GM20000 (cell line): Measurements from ENCODE around the gene LRIG1.
"Not testable (repeated sequence)": the region's sequence is repeated elsewhere in the genome, so short reads cannot be mapped to it uniquely, and the experiment has no call there.

ENCODE experiments used
- DNase-seq: peaks from one replicate; pipeline ENCODE4 v3.0.0; 2012; ENCODE audit warnings: low spot score
- TF ChIP-seq, protein P1 (sequence below): IDR thresholded peaks from 2 replicates; pipeline ENCODE4 v1.5.1; 2012; ENCODE audit warnings: mild to moderate bottlenecking, control low read depth; ENCODE audit errors: extremely low read depth, missing control alignments

The LRIG1 gene

DNA sequence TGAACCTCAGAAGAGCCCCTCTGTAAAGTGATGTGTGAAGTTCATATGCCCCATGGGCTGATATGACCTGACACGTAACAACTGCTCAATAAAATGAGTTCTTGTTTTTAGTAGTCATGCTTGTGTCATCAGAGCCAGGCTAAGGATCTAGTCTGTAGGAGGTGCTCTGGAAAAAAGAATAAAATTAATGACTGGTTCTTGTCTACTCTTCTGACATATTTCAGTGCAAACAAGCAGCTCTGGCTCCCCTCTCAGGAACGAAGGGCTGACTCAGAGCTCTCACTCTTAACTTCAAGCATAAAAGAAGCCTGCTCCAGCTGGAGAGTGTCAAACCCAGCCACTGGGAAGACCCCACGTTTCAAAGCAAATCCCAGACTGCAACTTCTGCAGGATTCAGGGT is 77.0 kb downstream of the LRIG1 start:
- no peak for DNase-seq
- TF ChIP-seq, protein P1, sequence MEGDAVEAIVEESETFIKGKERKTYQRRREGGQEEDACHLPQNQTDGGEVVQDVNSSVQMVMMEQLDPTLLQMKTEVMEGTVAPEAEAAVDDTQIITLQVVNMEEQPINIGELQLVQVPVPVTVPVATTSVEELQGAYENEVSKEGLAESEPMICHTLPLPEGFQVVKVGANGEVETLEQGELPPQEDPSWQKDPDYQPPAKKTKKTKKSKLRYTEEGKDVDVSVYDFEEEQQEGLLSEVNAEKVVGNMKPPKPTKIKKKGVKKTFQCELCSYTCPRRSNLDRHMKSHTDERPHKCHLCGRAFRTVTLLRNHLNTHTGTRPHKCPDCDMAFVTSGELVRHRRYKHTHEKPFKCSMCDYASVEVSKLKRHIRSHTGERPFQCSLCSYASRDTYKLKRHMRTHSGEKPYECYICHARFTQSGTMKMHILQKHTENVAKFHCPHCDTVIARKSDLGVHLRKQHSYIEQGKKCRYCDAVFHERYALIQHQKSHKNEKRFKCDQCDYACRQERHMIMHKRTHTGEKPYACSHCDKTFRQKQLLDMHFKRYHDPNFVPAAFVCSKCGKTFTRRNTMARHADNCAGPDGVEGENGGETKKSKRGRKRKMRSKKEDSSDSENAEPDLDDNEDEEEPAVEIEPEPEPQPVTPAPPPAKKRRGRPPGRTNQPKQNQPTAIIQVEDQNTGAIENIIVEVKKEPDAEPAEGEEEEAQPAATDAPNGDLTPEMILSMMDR: no peak

DNA sequence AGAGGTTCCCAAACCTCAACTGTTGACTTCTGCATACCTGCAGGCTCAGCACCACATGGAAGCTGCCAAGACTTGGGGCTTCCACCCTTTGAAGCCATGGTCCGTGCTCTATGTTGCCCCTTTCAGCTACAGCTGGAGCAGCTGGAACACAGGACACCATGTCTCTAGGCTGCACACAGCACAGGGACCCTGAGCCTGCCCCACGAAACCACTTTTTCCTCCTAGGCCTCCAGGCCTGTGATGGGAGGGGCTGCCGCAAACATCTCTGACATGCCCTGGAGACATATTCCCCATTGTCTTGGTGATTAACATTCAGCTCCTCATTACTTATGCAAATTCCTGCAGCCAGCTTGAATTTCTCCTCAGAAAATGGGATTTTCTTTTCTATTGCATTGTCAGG is 78.9 kb downstream of the LRIG1 start:
- DNase-seq: not testable (repeated sequence)

DNA sequence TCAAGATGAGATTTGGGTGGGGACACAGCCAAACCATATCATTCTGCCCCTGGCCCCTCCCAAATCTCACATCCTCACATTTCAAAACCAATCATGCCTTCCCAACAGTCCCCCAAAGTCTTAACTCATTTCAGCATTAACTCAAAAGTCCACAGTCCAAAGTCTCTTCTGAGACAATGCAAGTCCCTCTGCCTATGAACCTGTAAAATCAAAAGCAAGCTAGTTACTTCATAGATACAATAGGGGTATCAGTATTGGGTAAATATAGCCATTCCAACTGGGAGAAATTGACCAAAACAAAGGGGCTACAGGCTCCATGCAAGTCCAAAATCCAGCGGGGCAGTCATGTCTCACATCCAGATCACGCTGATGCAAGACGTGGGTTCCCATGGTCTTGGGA is 79.7 kb downstream of the LRIG1 start:
- DNase-seq: not testable (repeated sequence)

DNA sequence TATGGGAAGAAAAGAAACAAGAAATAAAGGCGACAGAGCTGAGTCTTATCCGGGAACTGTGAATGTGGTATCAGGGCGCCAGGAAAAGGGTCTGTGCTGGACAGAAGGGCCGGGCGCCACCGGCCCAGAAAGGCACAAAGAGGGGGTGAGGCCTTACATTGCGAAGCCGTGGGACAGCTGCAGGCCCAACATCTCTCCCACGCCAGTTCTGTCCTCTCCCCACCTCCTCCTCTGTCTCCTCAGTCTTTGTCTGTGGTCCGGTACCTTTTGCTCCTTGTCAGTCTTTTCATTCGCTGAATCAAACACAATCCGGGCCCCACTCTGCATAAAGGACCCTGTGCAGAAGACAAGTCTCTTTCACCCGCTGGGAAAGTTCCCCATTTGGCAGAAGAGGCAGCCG is 81.8 kb downstream of the LRIG1 start:
- DNase-seq: no peak
- TF ChIP-seq, protein P1: no peak

DNA sequence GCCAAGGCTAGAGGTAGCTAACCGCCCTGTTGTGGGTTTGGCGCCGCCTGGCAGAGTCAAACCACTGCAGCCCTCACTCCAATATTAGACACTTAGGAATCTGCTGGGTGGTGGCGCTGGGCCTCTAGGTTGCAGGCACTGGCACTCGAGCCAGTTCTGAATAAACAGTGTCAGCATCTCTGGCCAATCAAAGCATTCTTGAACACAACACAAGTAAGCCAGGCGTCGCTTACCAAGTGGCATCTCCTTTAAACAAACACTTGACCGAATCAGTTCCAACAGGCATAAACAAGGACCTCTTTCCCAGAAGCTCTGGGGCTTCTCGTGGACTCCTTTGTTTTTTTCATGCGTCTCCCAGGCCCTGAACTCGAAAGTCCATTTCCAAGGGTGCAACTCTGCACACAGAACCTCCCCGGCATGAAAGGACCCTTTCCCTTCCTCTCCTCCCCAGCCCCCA is 82.3 kb downstream of the LRIG1 start:
- TF ChIP-seq, protein P1: no peak
- DNase-seq: no peak

DNA sequence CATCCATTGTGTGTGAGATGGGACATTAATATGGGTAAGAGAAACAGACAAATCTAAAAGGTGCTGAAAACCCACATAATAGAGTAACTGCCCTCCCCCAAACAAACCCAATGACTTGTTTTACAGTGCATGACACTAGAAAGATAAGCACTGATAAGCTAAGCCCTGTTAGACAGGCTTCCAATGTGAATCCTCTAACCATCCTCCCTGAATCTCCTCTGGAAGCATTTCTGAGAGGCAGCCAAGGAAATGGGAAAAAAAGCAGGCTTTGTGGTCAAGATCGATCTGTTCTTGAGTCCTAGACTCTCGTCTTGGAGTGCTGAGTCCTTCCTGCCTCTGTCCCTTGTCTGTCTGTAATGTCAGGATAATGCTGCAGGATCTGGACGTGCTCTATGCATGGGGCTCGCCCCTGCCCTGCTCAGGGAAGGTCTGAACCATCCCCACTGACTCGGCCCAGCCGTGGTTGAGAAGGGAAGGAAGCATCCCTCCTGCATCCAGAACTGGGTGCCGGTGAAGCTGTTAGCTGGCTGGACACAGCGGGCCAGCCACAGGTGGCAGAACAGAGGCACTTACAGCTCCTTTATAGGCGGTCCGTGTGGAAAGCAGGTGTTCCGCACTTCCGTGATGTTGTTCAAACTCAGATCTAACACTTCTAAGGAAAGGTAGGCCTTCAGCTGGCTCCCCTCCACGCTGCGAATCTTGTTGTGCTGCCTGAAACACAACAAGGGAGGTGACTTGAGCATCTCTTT is 84.1 kb downstream of the LRIG1 start:
- DNase-seq: no peak
- TF ChIP-seq, protein P1: no peak

DNA sequence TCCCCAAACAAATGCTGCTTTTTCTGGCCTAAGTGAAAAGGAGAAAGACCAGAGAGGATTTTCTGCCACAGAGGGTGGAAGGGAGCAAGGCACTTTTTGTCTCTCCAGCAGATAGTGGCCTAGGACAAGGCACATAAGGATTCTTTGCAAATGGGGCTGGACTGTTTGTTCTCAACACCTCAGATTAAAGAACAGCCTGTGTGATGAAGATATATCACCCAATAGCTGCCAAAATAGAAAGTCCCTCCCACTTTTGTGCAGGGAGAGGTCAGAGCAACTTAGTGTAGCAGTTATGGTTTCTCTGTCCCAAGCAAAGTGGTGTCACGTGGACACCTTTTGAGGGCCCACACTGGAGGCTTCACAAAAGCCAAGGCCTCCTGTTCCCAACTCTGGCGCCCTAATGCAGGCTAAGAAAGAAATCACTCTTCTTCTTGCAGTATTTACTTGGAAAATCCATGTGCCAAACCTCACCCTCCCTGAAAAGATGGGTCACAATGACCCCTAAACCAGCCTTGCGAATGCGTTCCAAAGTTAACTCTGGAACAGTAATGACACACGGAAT is 84.9 kb downstream of the LRIG1 start:
- DNase-seq: no peak
- TF ChIP-seq, protein P1: no peak

DNA sequence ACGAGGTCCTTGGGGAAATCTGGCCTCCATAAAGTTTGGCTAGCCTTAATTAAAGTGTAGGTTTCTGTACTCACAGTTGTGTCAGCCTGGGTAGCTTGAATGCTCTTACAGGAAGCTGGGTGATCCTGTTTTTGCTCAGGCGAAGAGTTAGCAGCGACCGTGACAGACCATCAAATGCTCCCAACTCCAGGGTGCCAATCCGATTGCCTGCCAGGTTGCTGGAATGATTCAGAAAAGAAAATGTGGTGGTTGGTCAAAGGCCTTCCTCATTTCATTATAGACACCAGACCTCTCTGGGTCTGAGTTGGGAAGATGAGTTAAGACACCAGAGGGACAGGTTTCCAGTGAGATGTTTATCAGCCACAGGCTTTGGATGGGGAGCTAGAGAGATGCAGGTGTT is 86.0 kb downstream of the LRIG1 start:
- no peak for DNase-seq
- TF ChIP-seq, protein P1: no peak
